Adipocyte (in vitro differentiated cells): ENCODE data around the gene CYB5R4.

Source experiments
- DNase-seq: peaks from one replicate; pipeline ENCODE4 v3.0.0-alpha.2; 2015; ENCODE audit warnings: low read depth
- H3K27me3 ChIP-seq: replicated peaks from 2 replicates; pipeline ENCODE4 v1.7.0; 2013; ENCODE audit warnings: mild to moderate bottlenecking, low read length, moderate library complexity; ENCODE audit not compliant: control insufficient read depth, insufficient read depth
- H3K36me3 ChIP-seq: 2 replicates; pipeline ENCODE4 v1.7.0; 2013; ENCODE audit warnings: low read length, mild to moderate bottlenecking, moderate library complexity; ENCODE audit not compliant: control insufficient read depth, insufficient read depth, severe bottlenecking
- H3K4me1 ChIP-seq: 2 replicates; pipeline ENCODE4 v1.7.0; 2013; ENCODE audit warnings: mild to moderate bottlenecking, low read length, moderate library complexity; ENCODE audit not compliant: control insufficient read depth, insufficient read depth
- H3K4me3 ChIP-seq: 2 replicates; pipeline ENCODE4 v1.7.0; 2013; ENCODE audit warnings: mild to moderate bottlenecking, low read length, moderate library complexity
- H3K9ac ChIP-seq: 2 replicates; pipeline ENCODE4 v1.7.0; 2013; ENCODE audit warnings: mild to moderate bottlenecking, low read length, moderate library complexity
- H3K9me3 ChIP-seq: 2 replicates; pipeline ENCODE4 v1.7.0; 2013; ENCODE audit warnings: mild to moderate bottlenecking, low read length, moderate library complexity; ENCODE audit not compliant: control insufficient read depth

The CYB5R4 gene, protein sequence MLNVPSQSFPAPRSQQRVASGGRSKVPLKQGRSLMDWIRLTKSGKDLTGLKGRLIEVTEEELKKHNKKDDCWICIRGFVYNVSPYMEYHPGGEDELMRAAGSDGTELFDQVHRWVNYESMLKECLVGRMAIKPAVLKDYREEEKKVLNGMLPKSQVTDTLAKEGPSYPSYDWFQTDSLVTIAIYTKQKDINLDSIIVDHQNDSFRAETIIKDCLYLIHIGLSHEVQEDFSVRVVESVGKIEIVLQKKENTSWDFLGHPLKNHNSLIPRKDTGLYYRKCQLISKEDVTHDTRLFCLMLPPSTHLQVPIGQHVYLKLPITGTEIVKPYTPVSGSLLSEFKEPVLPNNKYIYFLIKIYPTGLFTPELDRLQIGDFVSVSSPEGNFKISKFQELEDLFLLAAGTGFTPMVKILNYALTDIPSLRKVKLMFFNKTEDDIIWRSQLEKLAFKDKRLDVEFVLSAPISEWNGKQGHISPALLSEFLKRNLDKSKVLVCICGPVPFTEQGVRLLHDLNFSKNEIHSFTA

DNA sequence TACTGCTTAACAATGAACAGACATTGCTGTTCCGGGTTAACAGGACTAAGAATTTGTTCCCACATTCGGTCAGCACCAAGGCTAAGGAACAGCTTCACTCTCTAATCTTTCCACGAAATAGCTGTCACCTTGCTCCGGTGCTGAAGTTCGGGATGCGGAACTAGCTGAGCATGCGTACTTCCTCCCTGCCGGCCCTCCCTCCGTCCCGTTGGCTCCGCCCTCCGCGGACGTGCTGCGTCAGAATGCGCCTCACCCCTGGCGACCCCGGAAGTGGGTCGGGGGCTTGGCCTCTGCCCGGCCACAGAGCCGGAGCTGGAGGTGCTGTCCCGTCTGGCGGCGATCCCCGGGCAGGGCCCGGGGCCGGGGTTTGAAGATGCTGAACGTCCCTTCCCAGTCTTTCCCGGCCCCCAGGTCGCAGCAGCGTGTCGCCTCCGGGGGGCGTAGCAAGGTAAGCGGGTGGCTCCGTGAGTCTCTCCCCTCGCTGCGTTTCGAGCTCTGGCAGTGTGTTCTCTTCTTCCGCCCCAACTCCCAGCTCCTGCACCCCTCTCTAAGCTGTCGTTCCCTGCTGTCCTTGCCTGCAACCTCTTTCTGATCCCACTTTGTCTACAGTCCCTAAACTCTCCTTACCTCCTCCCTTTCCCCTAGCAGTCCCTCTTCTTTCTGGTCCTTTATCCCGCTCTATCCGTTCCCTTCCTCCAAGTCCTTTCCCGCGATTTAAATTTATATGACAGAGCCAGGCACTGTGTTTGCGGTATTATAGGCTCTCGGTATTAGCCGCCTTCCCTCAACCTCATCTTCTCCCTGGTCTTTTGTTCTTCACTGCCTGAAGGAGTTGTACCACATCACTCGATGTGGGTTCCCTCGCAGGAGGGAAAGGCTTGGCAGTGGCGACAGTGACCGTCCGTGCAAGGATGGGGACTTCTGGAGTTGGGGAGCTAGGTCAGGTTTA lies at the start of gene CYB5R4:
Gene CYB5R4 (plus strand): TSS at position 280 of the 949 bp plus-strand sequence. CDS start 94 bp downstream, at position 374.
- peak; percentile 98 for DNase-seq
- H3K4me3 ChIP-seq = peak within 1 kb of the TSS; percentile 95
- H3K9ac ChIP-seq = peak within 1 kb of the TSS; percentile 91
- peaks cover 7% of the 10 kb centered on the region for H3K36me3 ChIP-seq
- H3K27me3 ChIP-seq = peaks cover 4% of the 10 kb centered on the region
- H3K9me3 ChIP-seq = no peaks in the 10 kb centered on the region
- peaks cover 13% of the 10 kb centered on the region for H3K4me1 ChIP-seq

DNA sequence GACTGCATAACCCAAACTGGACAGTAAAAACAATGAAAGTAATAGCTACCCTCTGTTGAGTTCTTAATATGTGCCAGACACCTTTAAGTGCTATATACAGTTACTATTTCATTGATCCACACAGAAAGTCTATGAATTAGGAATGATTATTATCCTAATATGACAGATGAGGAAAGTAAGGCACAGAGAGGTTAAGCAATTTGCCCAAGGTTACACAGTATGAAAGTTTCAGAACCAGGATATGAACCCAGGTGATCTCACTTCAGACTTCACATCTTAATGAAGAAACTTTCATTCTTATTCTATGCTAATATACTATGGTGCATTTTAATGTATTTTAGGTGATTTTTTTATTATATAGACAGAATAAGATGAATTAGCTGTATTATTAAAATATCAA lies 46.9 kb upstream of the CYB5R4 start:
- Histone ChIP-seq H3K4me1 (no peaks in the 10 kb centered on the region), H3K36me3 (no peaks in the 10 kb centered on the region), H3K4me3 (no peak overlapping the region), H3K27me3 (no peaks in the 10 kb centered on the region), H3K9ac (no peak overlapping the region), H3K9me3 (no peaks in the 10 kb centered on the region)
- DNase-seq = no peak

DNA sequence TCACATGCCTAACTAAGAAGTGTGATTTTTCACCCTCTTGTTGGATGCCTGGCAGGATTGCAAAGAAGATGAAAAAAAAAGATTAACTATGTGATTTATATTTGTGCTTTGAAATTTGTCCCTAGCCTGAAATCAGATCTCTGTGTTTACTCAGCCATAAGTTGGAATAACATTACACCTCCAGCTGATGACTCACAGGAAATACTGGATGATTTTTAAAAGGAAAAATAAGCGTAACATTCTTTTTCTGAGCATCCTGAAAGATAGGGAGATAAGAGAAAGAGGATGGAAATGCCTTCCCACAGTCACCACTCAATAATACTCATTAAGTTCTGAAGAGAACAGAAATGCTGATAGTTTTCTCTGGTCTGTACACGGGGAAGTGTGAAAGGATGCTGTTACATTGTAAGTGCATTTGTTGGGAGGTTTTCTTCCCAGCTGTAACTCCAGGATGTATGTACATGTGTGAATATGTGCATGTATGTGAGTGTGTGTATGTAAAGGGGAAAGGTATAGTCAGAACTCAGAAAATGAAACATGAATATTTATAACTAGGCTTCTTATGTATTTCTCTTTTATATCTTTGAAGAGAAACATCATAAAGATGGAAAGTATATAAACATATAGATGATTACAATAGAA lies 43.7 kb upstream of the CYB5R4 start:
- Histone ChIP-seq H3K4me1 (no peaks in the 10 kb centered on the region), H3K9ac (no peak overlapping the region), H3K9me3 (no peaks in the 10 kb centered on the region), H3K36me3 (no peaks in the 10 kb centered on the region), H3K27me3 (no peaks in the 10 kb centered on the region), H3K4me3 (no peak overlapping the region)
- DNase-seq = peak; percentile 3

DNA sequence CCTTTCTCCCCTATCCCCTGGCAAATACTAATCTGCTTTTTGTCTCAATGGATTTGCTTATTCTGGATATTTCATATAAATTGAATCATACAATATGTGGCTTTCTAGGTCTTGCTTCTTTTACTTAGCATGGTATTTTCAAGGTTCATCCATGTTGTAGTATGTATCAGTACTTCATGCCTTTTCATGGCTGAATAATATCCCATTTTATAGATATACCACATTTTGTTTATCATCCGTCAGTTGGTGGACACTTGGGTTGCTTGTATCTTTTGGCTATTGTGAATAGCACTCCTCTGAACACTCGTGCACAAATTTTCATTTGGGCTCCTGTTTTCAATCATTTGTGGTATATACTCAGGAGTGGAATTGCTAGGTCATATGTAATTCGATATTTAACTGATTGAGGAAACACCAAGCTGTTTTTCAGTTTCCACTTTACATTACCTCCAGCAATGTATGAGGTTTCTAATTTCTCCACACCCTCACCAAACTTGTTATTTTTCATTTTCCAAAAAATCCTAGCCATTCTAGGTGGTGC lies 36.8 kb upstream of the CYB5R4 start:
- Histone ChIP-seq H3K4me1 (no peaks in the 10 kb centered on the region), H3K27me3 (no peaks in the 10 kb centered on the region)
- DNase-seq = no peak

DNA sequence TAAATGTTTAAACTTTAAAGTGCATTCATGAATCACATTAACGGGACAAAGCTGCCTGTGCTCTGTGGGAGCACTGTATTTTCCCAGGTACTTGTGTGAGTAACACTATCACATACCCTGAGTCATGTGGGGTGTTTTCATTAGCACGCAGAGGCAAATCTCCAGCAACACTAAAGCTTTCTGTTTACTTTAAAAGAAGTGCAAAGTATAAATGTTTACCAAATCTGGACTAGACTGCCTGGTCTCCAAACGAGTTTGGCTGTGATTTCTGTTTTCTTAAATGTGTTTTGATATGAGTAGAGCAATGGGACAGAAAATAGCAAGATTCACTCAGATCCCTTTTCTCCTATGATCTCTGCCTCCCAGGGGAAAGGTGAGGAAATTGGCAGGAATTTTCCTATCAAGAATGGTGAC lies 35.1 kb upstream of the CYB5R4 start:
- Histone ChIP-seq H3K36me3 (no peaks in the 10 kb centered on the region), H3K4me3 (no peak overlapping the region), H3K27me3 (no peaks in the 10 kb centered on the region), H3K4me1 (no peaks in the 10 kb centered on the region), H3K9me3 (no peaks in the 10 kb centered on the region), H3K9ac (no peak overlapping the region)
- no peak for DNase-seq

More for the DNA sequence above, 36.8 kb upstream of the CYB5R4 start:
- Histone ChIP-seq H3K9ac (no peak overlapping the region), H3K36me3 (no peaks in the 10 kb centered on the region), H3K4me3 (no peak overlapping the region), H3K9me3 (no peaks in the 10 kb centered on the region)

DNA sequence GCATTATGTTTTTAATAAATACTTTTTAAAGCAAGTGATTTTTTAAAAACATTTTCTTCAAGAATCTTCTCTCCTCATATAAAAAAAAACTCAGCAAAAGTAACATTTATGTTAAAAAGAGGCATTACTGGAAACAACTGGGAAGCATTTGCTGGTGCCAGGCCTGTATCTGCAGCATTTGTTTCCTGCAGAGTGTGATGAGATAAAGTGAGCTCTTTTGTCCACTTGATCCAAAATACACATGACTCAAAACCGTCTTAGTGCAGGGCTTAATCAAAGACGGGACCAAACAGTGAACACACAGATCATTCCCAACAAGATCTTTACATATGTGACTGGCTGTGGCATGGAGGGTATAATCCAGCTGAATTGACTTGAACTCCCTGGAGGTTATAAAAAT lies 34.7 kb upstream of the CYB5R4 start:
- H3K27me3 ChIP-seq = no peaks in the 10 kb centered on the region
- no peak overlapping the region for H3K4me3 ChIP-seq
- no peaks in the 10 kb centered on the region for H3K9me3 ChIP-seq
- no peak for DNase-seq
- H3K9ac ChIP-seq = no peak overlapping the region
- no peaks in the 10 kb centered on the region for H3K36me3 ChIP-seq
- no peaks in the 10 kb centered on the region for H3K4me1 ChIP-seq

DNA sequence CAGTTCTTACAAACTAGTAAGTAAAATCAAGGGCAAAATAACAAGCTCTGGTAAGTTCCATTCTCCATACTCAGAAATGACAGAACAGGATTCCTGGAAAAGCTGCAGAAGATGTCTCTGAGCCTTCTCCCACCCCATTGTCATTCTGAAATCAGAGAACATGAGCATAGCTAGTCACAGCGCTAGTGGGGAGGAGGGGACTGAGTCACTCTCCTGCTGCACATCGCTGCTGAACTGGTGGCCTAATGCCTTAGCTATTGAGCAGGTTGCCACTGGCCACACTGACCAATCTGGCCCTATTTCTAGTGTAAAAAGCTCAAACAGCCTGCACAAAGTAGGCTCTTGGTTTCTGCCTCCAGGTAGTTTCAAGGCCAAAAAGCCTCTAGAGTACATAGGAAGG lies 32.4 kb upstream of the CYB5R4 start:
- H3K4me1 ChIP-seq = no peaks in the 10 kb centered on the region
- no peaks in the 10 kb centered on the region for H3K27me3 ChIP-seq
- no peak overlapping the region for H3K4me3 ChIP-seq
- no peak overlapping the region for H3K9ac ChIP-seq
- no peak for DNase-seq
- H3K36me3 ChIP-seq = no peaks in the 10 kb centered on the region
- H3K9me3 ChIP-seq = no peaks in the 10 kb centered on the region

DNA sequence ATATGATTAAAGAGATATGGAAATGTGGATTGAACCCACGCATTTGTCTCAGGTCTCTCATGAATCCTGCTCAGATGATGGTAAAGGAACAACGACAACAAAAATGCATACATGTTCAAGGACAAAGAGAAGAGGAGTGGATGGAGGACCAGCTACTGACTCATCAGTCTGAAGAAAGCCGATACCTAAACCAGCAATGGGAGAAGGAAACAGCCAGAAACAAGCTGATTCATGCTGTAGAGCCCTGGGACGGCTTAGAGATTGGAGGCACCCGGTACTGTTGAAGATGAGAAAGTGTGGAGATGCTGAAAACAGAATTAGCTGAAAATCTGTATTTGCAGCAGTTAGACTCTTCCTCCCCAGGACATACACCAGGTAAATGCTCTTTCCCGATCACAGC lies 20.8 kb upstream of the CYB5R4 start:
- Histone ChIP-seq H3K4me1 (no peaks in the 10 kb centered on the region), H3K9me3 (peaks cover 8% of the 10 kb centered on the region), H3K4me3 (no peak overlapping the region), H3K27me3 (no peaks in the 10 kb centered on the region), H3K9ac (no peak overlapping the region), H3K36me3 (no peaks in the 10 kb centered on the region)
- DNase-seq = no peak

DNA sequence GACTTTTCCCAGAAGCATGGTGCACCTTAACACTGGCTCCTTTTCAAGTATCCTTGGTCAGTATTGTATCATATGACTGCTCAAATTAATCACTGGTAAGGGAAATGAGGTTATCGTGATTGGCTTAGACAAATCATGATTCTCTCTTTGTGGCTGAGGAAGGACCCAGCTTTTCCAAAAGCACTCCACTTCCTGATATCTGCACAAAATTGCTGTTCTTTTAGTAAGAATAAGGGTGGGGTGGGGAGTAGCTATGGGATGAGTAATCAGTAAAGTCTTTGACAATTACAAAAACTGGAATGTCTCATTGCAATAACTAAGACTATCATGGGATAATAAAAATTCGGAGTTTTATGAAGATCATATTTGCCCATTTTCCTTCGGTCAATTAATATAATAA lies 15.3 kb upstream of the CYB5R4 start:
- no peak overlapping the region for H3K4me3 ChIP-seq
- H3K9ac ChIP-seq = no peak overlapping the region
- H3K9me3 ChIP-seq = peaks cover 8% of the 10 kb centered on the region
- no peaks in the 10 kb centered on the region for H3K4me1 ChIP-seq
- DNase-seq = no peak
- no peaks in the 10 kb centered on the region for H3K36me3 ChIP-seq
- H3K27me3 ChIP-seq = no peaks in the 10 kb centered on the region

DNA sequence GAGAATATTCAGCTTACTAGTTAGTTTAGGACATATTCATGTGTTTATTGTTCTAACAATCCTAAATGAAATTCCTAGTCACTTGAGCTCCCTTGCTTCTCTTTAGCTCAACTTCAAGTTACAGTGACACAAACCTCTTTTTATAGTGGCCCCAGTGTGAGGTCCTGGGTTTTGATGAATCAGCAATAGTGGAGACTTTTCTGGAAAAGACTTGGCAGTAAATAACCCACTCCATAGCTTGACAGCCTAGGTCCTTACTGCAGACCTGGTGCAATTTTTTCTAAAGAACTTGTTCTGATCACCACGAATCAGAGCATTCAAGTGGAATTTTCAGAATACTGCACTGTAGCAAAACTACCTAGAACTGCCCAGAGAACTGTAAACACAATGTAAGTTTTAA lies 13.2 kb upstream of the CYB5R4 start:
- Histone ChIP-seq H3K4me3 (no peak overlapping the region), H3K9ac (no peak overlapping the region), H3K27me3 (peaks cover 13% of the 10 kb centered on the region)

More for the DNA sequence above, 13.2 kb upstream of the CYB5R4 start:
- no peak for DNase-seq
- H3K9me3 ChIP-seq = peaks cover 4% of the 10 kb centered on the region
- no peaks in the 10 kb centered on the region for H3K36me3 ChIP-seq
- no peaks in the 10 kb centered on the region for H3K4me1 ChIP-seq
